Liver (tissue), 9 donors: ENCODE measurements around the gene TNS1. TPM values are rescaled to one million over a fixed set of nuclear protein-coding genes. Genes with fewer than 3 reads are reported as not detected.

ENCODE experiments used
- DNase-seq: peaks from one replicate; pipeline ENCODE4 v3.0.0-alpha.2; 2017; ENCODE audit warnings: low spot score
- H3K27ac ChIP-seq, 2 donors: one replicate each; pipeline ENCODE4 v1.7.0; 2013; ENCODE audit warnings: inconsistent platforms in 2 of 2, low read length in 2 of 2, control low read depth in 1 of 2, low read depth in 1 of 2, mild to moderate bottlenecking in 1 of 2
- H3K27me3 ChIP-seq, 4 donors: one replicate each; pipeline versions ENCODE4 v1.6.1 to v1.7.0; 2013; ENCODE audit warnings: low read length in 3 of 4, inconsistent platforms in 1 of 4, mild to moderate bottlenecking in 1 of 4, moderate library complexity in 1 of 4; ENCODE audit not compliant: control insufficient read depth in 4 of 4, insufficient read depth in 4 of 4
- H3K36me3 ChIP-seq, 4 donors: one replicate each; pipeline versions ENCODE4 v1.6.1 to v1.7.0; 2013; ENCODE audit warnings: low read length in 3 of 4, mild to moderate bottlenecking in 3 of 4, low read depth in 1 of 4, moderate library complexity in 1 of 4; ENCODE audit not compliant: control insufficient read depth in 4 of 4, insufficient read depth in 3 of 4
- H3K4me1 ChIP-seq, 4 donors: one replicate each; pipeline versions ENCODE4 v1.6.1 to v1.7.0; 2013; ENCODE audit warnings: low read length in 3 of 4, mild to moderate bottlenecking in 3 of 4, moderate library complexity in 1 of 4; ENCODE audit not compliant: control insufficient read depth in 4 of 4, insufficient read depth in 4 of 4
- H3K4me3 ChIP-seq, 3 donors: one replicate each; pipeline versions ENCODE4 v1.6.1 to v1.7.0; 2013; ENCODE audit warnings: low read length in 3 of 3, control low read depth in 1 of 3, low read depth in 1 of 3, mild to moderate bottlenecking in 1 of 3
- H3K9ac ChIP-seq, 2 donors: one replicate each; pipeline ENCODE4 v1.7.0; 2013; ENCODE audit warnings: low read length in 2 of 2, mild to moderate bottlenecking in 2 of 2, moderate library complexity in 2 of 2, control low read depth in 1 of 2, low read depth in 1 of 2
- H3K9me3 ChIP-seq, 4 donors: one replicate each; pipeline versions ENCODE4 v1.6.1 to v1.7.0; 2013; ENCODE audit warnings: low read length in 3 of 4; ENCODE audit not compliant: control insufficient read depth in 4 of 4
- EGR1 ChIP-seq, 2 donors: IDR thresholded peaks; 2 replicates each; pipeline ENCODE4 v1.6.1; 2016 to 2018; ENCODE audit warnings: antibody characterized with exemption in 2 of 2, low read depth in 2 of 2
- FOXA1 ChIP-seq: IDR thresholded peaks from 2 replicates; pipeline ENCODE4 v1.6.1; 2016; ENCODE audit warnings: antibody characterized with exemption
- FOXA2 ChIP-seq: IDR thresholded peaks from 2 replicates; pipeline ENCODE4 v1.6.1; 2016; ENCODE audit warnings: antibody characterized with exemption
- GABPA ChIP-seq, 2 donors: IDR thresholded peaks in 1 of 2; conservative IDR thresholded peaks in 1 of 2; 2 replicates each; pipeline ENCODE4 v1.6.1; 2016; ENCODE audit warnings: antibody characterized with exemption in 2 of 2, mild to moderate bottlenecking in 1 of 2, moderate library complexity in 1 of 2
- HNF4A ChIP-seq, 2 donors: conservative IDR thresholded peaks; 2 replicates each; pipeline ENCODE4 v1.6.1; 2016; ENCODE audit warnings: antibody characterized with exemption in 2 of 2, mild to moderate bottlenecking in 2 of 2
- HNF4G ChIP-seq: IDR thresholded peaks from 2 replicates; pipeline ENCODE4 v1.6.1; 2016; ENCODE audit warnings: antibody characterized with exemption
- JUND ChIP-seq, 2 donors: IDR thresholded peaks; 2 replicates each; pipeline ENCODE4 v1.6.1; 2016; ENCODE audit warnings: antibody characterized with exemption in 2 of 2
- NR2F2 ChIP-seq: IDR thresholded peaks from 2 replicates; pipeline ENCODE4 v1.6.1; 2016; ENCODE audit warnings: antibody characterized with exemption
- RAD21 ChIP-seq, 2 donors: IDR thresholded peaks; 2 replicates each; pipeline ENCODE4 v1.6.1; 2016; ENCODE audit warnings: antibody characterized with exemption in 2 of 2, mild to moderate bottlenecking in 2 of 2
- RXRA ChIP-seq, 2 donors: IDR thresholded peaks; 2 replicates each; pipeline ENCODE4 v1.6.1; 2017 to 2018; ENCODE audit warnings: antibody characterized with exemption in 2 of 2, mild to moderate bottlenecking in 1 of 2
- SP1 ChIP-seq: IDR thresholded peaks from 2 replicates; pipeline ENCODE4 v1.6.1; 2018; ENCODE audit warnings: antibody characterized with exemption, mild to moderate bottlenecking
- TAF1 ChIP-seq: conservative IDR thresholded peaks from 2 replicates; pipeline ENCODE4 v1.6.1; 2016; ENCODE audit warnings: antibody characterized with exemption, mild to moderate bottlenecking
- YY1 ChIP-seq: IDR thresholded peaks from 2 replicates; pipeline ENCODE4 v1.6.1; 2016; ENCODE audit warnings: antibody characterized with exemption, mild to moderate bottlenecking
- WGBS: extraction: QIAGEN DNeasy Blood & Tissue Kit; methylation state at CpG from one replicate; pipeline ENCODE4 v1.1.7; 2013; 5-methylcytosine and 5-hydroxymethylcytosine counted together
- polyA plus RNA-seq, 2 donors: library from polyadenylated mRNA; stranded (reverse) in 1 of 2; unstranded in 1 of 2; fragments of 200-250 nt in 1 of 2; fragments of >200 nt in 1 of 2; fragmentation: Nextera tagmentation in 1 of 2; extraction: Ambion mirVana in 1 of 2; gene quantifications; one replicate each; pipeline versions ENCODE4 v1.2.1 to v1.2.3, GENCODE V29; 2013 to 2015
- total RNA-seq, 2 donors: library from RNA; depleted of rRNA; stranded (reverse); fragments of >200 nt; gene quantifications; one replicate each; pipeline ENCODE4 v1.2.3, GENCODE V29; 2014
- TF ChIP-seq, protein P1 (sequence below): IDR thresholded peaks from 2 replicates; pipeline ENCODE4 v1.6.1; 2016; ENCODE audit warnings: antibody characterized with exemption
- TF ChIP-seq, protein P2 (sequence below): fragments of 150-350 bp; IDR thresholded peaks from 2 replicates; pipeline ENCODE4 v1.5.1; 2017; ENCODE audit warnings: improper control_type of control experiment, low read depth, low read length; ENCODE audit not compliant: missing input control
- TF ChIP-seq, protein P3 (sequence below): IDR thresholded peaks from 2 replicates; pipeline ENCODE4 v1.6.1; 2016; ENCODE audit warnings: antibody characterized with exemption, mild to moderate bottlenecking
- TF ChIP-seq, protein P4 (sequence below): IDR thresholded peaks from 2 replicates; pipeline ENCODE4 v1.6.1; 2016; ENCODE audit warnings: antibody characterized with exemption
- donor health status: healthy.
- donor health status: healthy.
- donor health status: healthy.
- donor health status: healthy.
- donor health status: healthy.

Gene TNS1
- total and polyA plus RNA-seq, 4 donors = 16.3 to 128 (median 57.3) TPM

DNA sequence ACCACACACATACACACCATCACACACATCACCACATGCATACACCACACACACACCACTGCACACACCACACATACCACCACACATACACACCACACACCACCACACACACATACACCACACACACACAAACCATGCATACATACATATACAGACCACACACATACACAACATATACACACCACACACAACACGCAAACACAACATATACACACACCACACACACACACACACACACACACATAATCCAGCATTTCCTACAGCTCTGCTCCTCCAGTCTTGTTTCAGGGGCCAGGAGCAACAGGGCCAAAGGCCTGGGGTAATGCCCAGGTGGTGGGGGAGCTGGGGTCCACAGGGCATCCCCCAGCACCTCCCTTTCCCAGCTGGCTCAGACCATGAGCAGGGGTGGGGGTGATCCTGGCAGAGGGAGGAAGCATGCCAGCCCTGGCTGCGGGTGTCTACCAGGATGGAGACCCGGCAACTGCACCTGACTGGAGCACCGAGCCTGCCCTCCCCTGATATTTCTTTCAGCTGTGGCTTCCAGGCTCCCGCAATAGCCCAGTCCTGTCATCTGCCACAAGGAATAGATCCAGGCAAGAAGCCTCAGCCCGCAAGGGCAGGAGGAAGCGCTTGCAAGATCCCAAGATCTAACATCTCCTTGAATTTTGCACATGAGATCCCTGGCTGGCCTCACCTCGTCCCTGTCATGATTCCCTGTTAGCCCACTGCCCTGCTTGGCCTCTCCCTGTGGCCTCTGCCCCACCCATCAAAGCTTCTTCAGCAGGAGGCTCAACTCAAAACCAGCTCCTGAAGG is 196.9 kb downstream of the TNS1 start:
- Histone ChIP-seq H3K27me3 (no peaks in the 10 kb centered on the region), H3K4me3 (no peak overlapping the region), H3K4me1 (peaks cover 0 to 16% (median 4%) of the 10 kb centered on the region in 4 donors), H3K9ac (no peak overlapping the region), H3K36me3 (peaks cover 18 to 68% (median 46%) of the 10 kb centered on the region in 4 donors), H3K9me3 (no peaks in the 10 kb centered on the region), H3K27ac (no peak overlapping the region)
- DNase-seq = no peak
- no peak for TF ChIP-seq RXRA (IDR thresholded peaks at IDR 0.05)
- no peak for TF ChIP-seq SP1
- TF ChIP-seq HNF4A (conservative IDR thresholded peaks at IDR 0.05) = no peak
- no peak for TF ChIP-seq GABPA (IDR thresholded peaks at IDR 0.05 in 1 of 2, conservative IDR thresholded peaks at IDR 0.05 in 1 of 2)
- TF ChIP-seq HNF4G = no peak
- TF ChIP-seq YY1 = no peak
- no peak for TF ChIP-seq EGR1 (IDR thresholded peaks at IDR 0.05; ENCODE audit: low read depth in 2 of 2)
- no peak for TF ChIP-seq FOXA1
- no peak for TF ChIP-seq NR2F2
- TF ChIP-seq TAF1 = no peak
- TF ChIP-seq, protein P1, sequence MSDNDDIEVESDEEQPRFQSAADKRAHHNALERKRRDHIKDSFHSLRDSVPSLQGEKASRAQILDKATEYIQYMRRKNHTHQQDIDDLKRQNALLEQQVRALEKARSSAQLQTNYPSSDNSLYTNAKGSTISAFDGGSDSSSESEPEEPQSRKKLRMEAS = no peak
- TF ChIP-seq, protein P2, sequence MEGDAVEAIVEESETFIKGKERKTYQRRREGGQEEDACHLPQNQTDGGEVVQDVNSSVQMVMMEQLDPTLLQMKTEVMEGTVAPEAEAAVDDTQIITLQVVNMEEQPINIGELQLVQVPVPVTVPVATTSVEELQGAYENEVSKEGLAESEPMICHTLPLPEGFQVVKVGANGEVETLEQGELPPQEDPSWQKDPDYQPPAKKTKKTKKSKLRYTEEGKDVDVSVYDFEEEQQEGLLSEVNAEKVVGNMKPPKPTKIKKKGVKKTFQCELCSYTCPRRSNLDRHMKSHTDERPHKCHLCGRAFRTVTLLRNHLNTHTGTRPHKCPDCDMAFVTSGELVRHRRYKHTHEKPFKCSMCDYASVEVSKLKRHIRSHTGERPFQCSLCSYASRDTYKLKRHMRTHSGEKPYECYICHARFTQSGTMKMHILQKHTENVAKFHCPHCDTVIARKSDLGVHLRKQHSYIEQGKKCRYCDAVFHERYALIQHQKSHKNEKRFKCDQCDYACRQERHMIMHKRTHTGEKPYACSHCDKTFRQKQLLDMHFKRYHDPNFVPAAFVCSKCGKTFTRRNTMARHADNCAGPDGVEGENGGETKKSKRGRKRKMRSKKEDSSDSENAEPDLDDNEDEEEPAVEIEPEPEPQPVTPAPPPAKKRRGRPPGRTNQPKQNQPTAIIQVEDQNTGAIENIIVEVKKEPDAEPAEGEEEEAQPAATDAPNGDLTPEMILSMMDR = no peak
- TF ChIP-seq FOXA2 = no peak
- TF ChIP-seq, protein P3, sequence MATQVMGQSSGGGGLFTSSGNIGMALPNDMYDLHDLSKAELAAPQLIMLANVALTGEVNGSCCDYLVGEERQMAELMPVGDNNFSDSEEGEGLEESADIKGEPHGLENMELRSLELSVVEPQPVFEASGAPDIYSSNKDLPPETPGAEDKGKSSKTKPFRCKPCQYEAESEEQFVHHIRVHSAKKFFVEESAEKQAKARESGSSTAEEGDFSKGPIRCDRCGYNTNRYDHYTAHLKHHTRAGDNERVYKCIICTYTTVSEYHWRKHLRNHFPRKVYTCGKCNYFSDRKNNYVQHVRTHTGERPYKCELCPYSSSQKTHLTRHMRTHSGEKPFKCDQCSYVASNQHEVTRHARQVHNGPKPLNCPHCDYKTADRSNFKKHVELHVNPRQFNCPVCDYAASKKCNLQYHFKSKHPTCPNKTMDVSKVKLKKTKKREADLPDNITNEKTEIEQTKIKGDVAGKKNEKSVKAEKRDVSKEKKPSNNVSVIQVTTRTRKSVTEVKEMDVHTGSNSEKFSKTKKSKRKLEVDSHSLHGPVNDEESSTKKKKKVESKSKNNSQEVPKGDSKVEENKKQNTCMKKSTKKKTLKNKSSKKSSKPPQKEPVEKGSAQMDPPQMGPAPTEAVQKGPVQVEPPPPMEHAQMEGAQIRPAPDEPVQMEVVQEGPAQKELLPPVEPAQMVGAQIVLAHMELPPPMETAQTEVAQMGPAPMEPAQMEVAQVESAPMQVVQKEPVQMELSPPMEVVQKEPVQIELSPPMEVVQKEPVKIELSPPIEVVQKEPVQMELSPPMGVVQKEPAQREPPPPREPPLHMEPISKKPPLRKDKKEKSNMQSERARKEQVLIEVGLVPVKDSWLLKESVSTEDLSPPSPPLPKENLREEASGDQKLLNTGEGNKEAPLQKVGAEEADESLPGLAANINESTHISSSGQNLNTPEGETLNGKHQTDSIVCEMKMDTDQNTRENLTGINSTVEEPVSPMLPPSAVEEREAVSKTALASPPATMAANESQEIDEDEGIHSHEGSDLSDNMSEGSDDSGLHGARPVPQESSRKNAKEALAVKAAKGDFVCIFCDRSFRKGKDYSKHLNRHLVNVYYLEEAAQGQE = no peak
- TF ChIP-seq, protein P4, sequence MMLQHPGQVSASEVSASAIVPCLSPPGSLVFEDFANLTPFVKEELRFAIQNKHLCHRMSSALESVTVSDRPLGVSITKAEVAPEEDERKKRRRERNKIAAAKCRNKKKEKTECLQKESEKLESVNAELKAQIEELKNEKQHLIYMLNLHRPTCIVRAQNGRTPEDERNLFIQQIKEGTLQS = no peak
- TF ChIP-seq RAD21 (IDR thresholded peaks at IDR 0.05) = no peak
- no peak for TF ChIP-seq JUND (IDR thresholded peaks at IDR 0.05)
- WGBS = 90% methylated on average over 8 of the region's 8 CpGs
